B cell (primary cell): ENCODE measurements around the gene ZFP28. TPM values are rescaled to one million over a fixed set of nuclear protein-coding genes. Genes with fewer than 3 reads are reported as not detected.

Experiments
- ATAC-seq: fragments of 200-7000 bp; cut with Tn5 transposase; one replicate; pipeline ENCODE4 v1.10.0; 2021; ENCODE audit warnings: low read depth, mild to moderate bottlenecking, moderate number of reproducible peaks, moderate library complexity
- CTCF ChIA-PET: fragments of 350-600 bp; sonication (Branson Sonifier 250); formaldehyde crosslinking; loops from one replicate; lab custom pipeline; 2021; ENCODE audit warnings: antibody characterized with exemption, inconsistent platforms; lab: Charles Lee
- POLR2A ChIA-PET: fragments of 350-600 bp; sonication (Branson Sonifier 250); formaldehyde crosslinking; loops from one replicate; lab custom pipeline; 2021; ENCODE audit warnings: antibody characterized with exemption; lab: Charles Lee
- DNase-seq: peaks from one replicate; pipeline ENCODE4 v3.0.0; 2013
- H2AFZ ChIP-seq: 2 replicates; pipeline ENCODE4 v1.6.1; 2012; ENCODE audit warnings: mild to moderate bottlenecking, low read depth, low read length; ENCODE audit not compliant: insufficient read depth, poor library complexity, severe bottlenecking
- H3K27ac ChIP-seq, 2 donors: 1 replicate in 1 of 2; 2 replicates in 1 of 2; pipeline ENCODE4 v1.5.1; 2012 to 2013; ENCODE audit warnings: low read length in 2 of 2, mild to moderate bottlenecking in 2 of 2, moderate library complexity in 1 of 2
- H3K27me3 ChIP-seq, 4 experiments: fragments of 200-600 bp in 1 of 4; sonication (generic) in 1 of 4; replicated peaks in 1 of 4; 1 replicate in 2 of 4; 2 replicates in 2 of 4; pipeline versions ENCODE4 v1.6.1 to v1.7.0; 2013 to 2016; ENCODE audit warnings: low read length in 3 of 4, mild to moderate bottlenecking in 2 of 4, mixed read lengths in 1 of 4, moderate library complexity in 1 of 4; ENCODE audit not compliant: insufficient read depth in 4 of 4, control insufficient read depth in 3 of 4; ENCODE audit errors: control extremely low read depth in 1 of 4
- H3K36me3 ChIP-seq, 2 experiments: replicated peaks in 1 of 2; 1 replicate in 1 of 2; 2 replicates in 1 of 2; pipeline versions ENCODE4 v1.6.1 to v1.7.1; 2013; ENCODE audit warnings: low read length in 1 of 2; ENCODE audit not compliant: insufficient read depth in 2 of 2, control insufficient read depth in 1 of 2; ENCODE audit errors: control extremely low read depth in 1 of 2, extremely low read depth in 1 of 2
- H3K4me1 ChIP-seq, 2 donors: fragments of 200-600 bp in 1 of 2; sonication (generic) in 1 of 2; 1 replicate in 1 of 2; 2 replicates in 1 of 2; pipeline versions ENCODE4 v1.5.1 to v1.6.1; 2013 to 2017; ENCODE audit warnings: low read length in 2 of 2; ENCODE audit not compliant: control insufficient read depth in 2 of 2, insufficient read depth in 2 of 2
- H3K4me2 ChIP-seq: replicated peaks from 2 replicates; pipeline ENCODE3; 2012; ENCODE audit warnings: mild to moderate bottlenecking, low read depth, low read length; ENCODE audit not compliant: poor library complexity, severe bottlenecking
- H3K4me3 ChIP-seq, 5 experiments: fragments of 200-600 bp in 1 of 5; sonication (generic) in 1 of 5; 1 replicate in 3 of 5; 2 replicates in 2 of 5; pipeline versions ENCODE4 v1.5.1 to v1.7.0; 2011 to 2016; ENCODE audit warnings: low read length in 4 of 5, mild to moderate bottlenecking in 4 of 5, low read depth in 2 of 5, control low read depth in 1 of 5, moderate library complexity in 1 of 5; ENCODE audit not compliant: insufficient read depth in 1 of 5; ENCODE audit errors: control extremely low read depth in 1 of 5, extremely low read depth in 1 of 5
- H3K79me2 ChIP-seq: fragments of 200-600 bp; sonication (generic); one replicate; pipeline ENCODE4 v1.6.0; 2016; ENCODE audit warnings: low read length; ENCODE audit not compliant: control insufficient read depth, insufficient read depth
- H3K9ac ChIP-seq: fragments of 200-600 bp; sonication (generic); 2 replicates; pipeline ENCODE4 v1.6.1; 2017; ENCODE audit warnings: mild to moderate bottlenecking, low read length, moderate library complexity
- H3K9me3 ChIP-seq, 3 donors: one replicate each; pipeline versions ENCODE4 v1.6.1 to v1.7.1; 2013; ENCODE audit warnings: low read length in 2 of 3; ENCODE audit not compliant: control insufficient read depth in 2 of 3, insufficient read depth in 1 of 3; ENCODE audit errors: control extremely low read depth in 1 of 3
- H4K20me1 ChIP-seq: 2 replicates; pipeline ENCODE4 v1.6.0; 2012; ENCODE audit warnings: mild to moderate bottlenecking, low read length; ENCODE audit not compliant: insufficient read depth, control insufficient read depth, poor library complexity, severe bottlenecking
- H3K27ac Mint-ChIP-seq: one replicate; pipeline ENCODE4 v1.8.0; 2021; ENCODE audit warnings: mixed read lengths
- H3K27me3 Mint-ChIP-seq: one replicate; pipeline ENCODE4 v1.8.0; 2021; ENCODE audit warnings: mixed read lengths
- H3K4me1 Mint-ChIP-seq: one replicate; pipeline ENCODE4 v1.8.0; 2021; ENCODE audit warnings: mixed read lengths
- H3K4me3 Mint-ChIP-seq: one replicate; pipeline ENCODE4 v1.8.0; 2021; ENCODE audit warnings: mixed read lengths
- H3K9me3 Mint-ChIP-seq: one replicate; pipeline ENCODE4 v1.8.0; 2022; ENCODE audit warnings: mixed read lengths; ENCODE audit not compliant: insufficient read depth
- CTCF ChIP-seq: fragments of 200-600 bp; IDR thresholded peaks from one replicate; pipeline ENCODE4 v1.8.0; 2022; ENCODE audit warnings: antibody characterized with exemption, mild to moderate bottlenecking
- EZH2 ChIP-seq: IDR thresholded peaks from 2 replicates; pipeline ENCODE4 v1.6.1; 2012; ENCODE audit warnings: borderline replicate concordance, low read depth, mild to moderate bottlenecking, moderate library complexity, low read length; ENCODE audit not compliant: insufficient read depth, poor library complexity, severe bottlenecking
- WGBS: methylation state at CpG from one replicate; pipeline ENCODE4 v1.1.5; 2013; ENCODE audit warnings: missing lambda C conversion rate; ENCODE audit not compliant: insufficient coverage; 5-methylcytosine and 5-hydroxymethylcytosine counted together
- intact Hi-C: fragments of 100-400 bp; cut with micrococcal nuclease; formaldehyde crosslinking; loops from one replicate; pipeline ENCODE4 v1.10.0; 2022
- polyA plus RNA-seq: library from polyadenylated mRNA; depleted of rRNA; stranded (reverse); fragments of >200 nt; gene quantifications from 2 replicates; pipeline ENCODE4 v1.2.3, GENCODE V29; 2012
- total RNA-seq, 2 donors: library from RNA; stranded (reverse); fragments of 120-200 nt in 1 of 2; gene quantifications; 1 replicate in 1 of 2; 2 replicates in 1 of 2; pipeline versions ENCODE4 v1.2.3 to v1.2.4, GENCODE V29; 2013 to 2022

ZFP28 gene
- total and polyA plus RNA-seq, 2 donors (not counting 1 experiment from before 2014, with no cell fraction given) = 2.5 to 11.6 TPM

GRCh38 chr19:56537442-56537841 is 1.3 kb upstream of the ZFP28 start:
- no peaks in the 10 kb centered on the region for H3K27me3 ChIP-seq
- peaks cover 6 to 17% of the 10 kb centered on the region in 2 donors for H3K4me1 ChIP-seq
- Mint-ChIP-seq H3K27me3 (no peaks in the 10 kb centered on the region), H3K9me3 (peaks cover 13% of the 10 kb centered on the region), H3K4me1 (peaks cover 19% of the 10 kb centered on the region), H3K4me3 (peak overlapping the region; percentile 93), H3K27ac (peak overlapping the region; percentile 99)
- peak overlapping the region; percentile 82 for H3K9ac ChIP-seq
- H3K36me3 ChIP-seq = peaks cover 2 to 4% of the 10 kb centered on the region in 2 experiments
- TF ChIP-seq CTCF = no peak
- no peak for TF ChIP-seq EZH2
- ATAC-seq = no peak
- H3K27ac ChIP-seq = no peak overlapping the region
- intact Hi-C loops = no loop called here
- ChIA-PET POLR2A (no interaction called here), CTCF (no interaction called here)
- peaks cover 12 to 65% (median 44%) of the 10 kb centered on the region in 3 donors for H3K9me3 ChIP-seq
- peak overlapping the region; percentile 95 for H2AFZ ChIP-seq
- no peak for DNase-seq
- H3K79me2 ChIP-seq = no peaks in the 10 kb centered on the region
- H3K4me3 ChIP-seq = peak overlapping the region in 1 of 5 experiments; percentile 84
- peak overlapping the region; percentile 75 for H3K4me2 ChIP-seq
- no peaks in the 10 kb centered on the region for H4K20me1 ChIP-seq
- WGBS = 100% methylated on average over 3 of the region's 3 CpGs

GRCh38 chr19:56538254-56538760 is 441 bp upstream of the ZFP28 start:
- Histone ChIP-seq H3K9me3 (peaks cover 12 to 67% (median 45%) of the 10 kb centered on the region in 3 donors), H3K4me3 (peak overlapping the region; percentile 39 to 84 (median 69)), H4K20me1 (no peaks in the 10 kb centered on the region), H3K36me3 (peaks cover 2 to 4% of the 10 kb centered on the region in 2 experiments), H3K79me2 (no peaks in the 10 kb centered on the region), H3K4me1 (peaks cover 6 to 17% of the 10 kb centered on the region in 2 donors), H3K27me3 (no peaks in the 10 kb centered on the region), H3K4me2 (peak overlapping the region; percentile 75), H3K9ac (peak overlapping the region; percentile 82), H2AFZ (peak overlapping the region; percentile 95), H3K27ac (peak overlapping the region; percentile 80 to 83)
- TF ChIP-seq CTCF (no peak), EZH2 (no peak)
- ATAC-seq = peak; percentile 89
- Mint-ChIP-seq H3K9me3 (peaks cover 14% of the 10 kb centered on the region), H3K27me3 (no peaks in the 10 kb centered on the region), H3K4me3 (peak overlapping the region; percentile 93), H3K4me1 (peaks cover 19% of the 10 kb centered on the region), H3K27ac (peak overlapping the region; percentile 99)
- intact Hi-C loops = loop anchor here (1.0 kb wide), 3 partner anchors 29 to 133 kb away; partner anchors contain the start of genes ZNF470, ZNF471 and ZNF835
- DNase-seq = peak; percentile 96
- ChIA-PET POLR2A (interaction anchor here (0.9 to 1.2 kb wide), 2 partner anchors 30 to 56 kb away, joined by 4 to 8 read pairs; partner anchors contain the start of genes ZNF471 and ZNF71), CTCF (no interaction called here)
- WGBS = 6% methylated on average over 31 of the region's 46 CpGs
